GM18951 (cell line): ENCODE data around the gene DGKH.
"Not testable (repeated sequence)": the region's sequence is repeated elsewhere in the genome, so short reads cannot be mapped to it uniquely, and the experiment has no call there.

Experiments used
- POLR2A ChIP-seq: IDR thresholded peaks from 4 replicates; pipeline ENCODE4 v1.6.1; 2011; ENCODE audit warnings: mild to moderate bottlenecking; ENCODE audit not compliant: insufficient read length, insufficient read depth; ENCODE audit errors: extremely low read depth
- in situ Hi-C: fragments of 300-500 bp; cut with MboI; formaldehyde crosslinking; loops from one replicate; pipeline ENCODE4 v1.12.0; 2022; ENCODE audit warnings: low sequenced_read_pairs, mixed read lengths, inconsistent platforms; ENCODE audit not compliant: unreplicated experiment

DGKH gene

GRCh38 chr13:42151781-42152180, 103.3 kb downstream of the DGKH start:
- no peak for TF ChIP-seq POLR2A
- in situ Hi-C loops, result no loop called here

- TF ChIP-seq POLR2A, result no peak
- in situ Hi-C loops, result no loop called here
These were observed 104.0 kb downstream of the DGKH start for GRCh38 chr13:42152495-42152894.

- no peak for TF ChIP-seq POLR2A
- in situ Hi-C loops, result no loop called here
These were observed 105.0 kb downstream of the DGKH start for GRCh38 chr13:42153199-42154113.

- no peak for TF ChIP-seq POLR2A
- in situ Hi-C loops, result no loop called here
These were observed 106.8 kb downstream of the DGKH start for GRCh38 chr13:42155251-42155650.

- in situ Hi-C loops, result not testable (repeated sequence)
These were observed 114.9 kb downstream of the DGKH start for GRCh38 chr13:42163338-42163737.

- in situ Hi-C loops, result not testable (repeated sequence)
These were observed 115.5 kb downstream of the DGKH start for GRCh38 chr13:42163910-42164309.

- in situ Hi-C loops, result no loop called here
- no peak for TF ChIP-seq POLR2A
These were observed 116.2 kb downstream of the DGKH start for GRCh38 chr13:42164557-42165125.

GRCh38 chr13:42168496-42168895, 120.0 kb downstream of the DGKH start:
- in situ Hi-C loops, result no loop called here
- TF ChIP-seq POLR2A, result no peak

- no peak for TF ChIP-seq POLR2A
- in situ Hi-C loops, result no loop called here
These were observed 121.6 kb downstream of the DGKH start for GRCh38 chr13:42170029-42170428.

- no peak for TF ChIP-seq POLR2A
- in situ Hi-C loops, result no loop called here
These were observed 125.4 kb downstream of the DGKH start for GRCh38 chr13:42173789-42174343.

- in situ Hi-C loops, result no loop called here
- TF ChIP-seq POLR2A, result no peak
These were observed 126.1 kb downstream of the DGKH start for GRCh38 chr13:42174344-42175162.

GRCh38 chr13:42176294-42176693, 127.8 kb downstream of the DGKH start:
- TF ChIP-seq POLR2A, result no peak
- in situ Hi-C loops, result no loop called here

GRCh38 chr13:42177189-42177588, 128.7 kb downstream of the DGKH start:
- in situ Hi-C loops, result no loop called here
- TF ChIP-seq POLR2A, result no peak
